Measurements from ENCODE around the gene ATXN7.

The ATXN7 gene

GRCh38 chr3:63992516-63993209, 129.0 kb downstream of the ATXN7 start:
- no peak for DNase-seq

DNA sequence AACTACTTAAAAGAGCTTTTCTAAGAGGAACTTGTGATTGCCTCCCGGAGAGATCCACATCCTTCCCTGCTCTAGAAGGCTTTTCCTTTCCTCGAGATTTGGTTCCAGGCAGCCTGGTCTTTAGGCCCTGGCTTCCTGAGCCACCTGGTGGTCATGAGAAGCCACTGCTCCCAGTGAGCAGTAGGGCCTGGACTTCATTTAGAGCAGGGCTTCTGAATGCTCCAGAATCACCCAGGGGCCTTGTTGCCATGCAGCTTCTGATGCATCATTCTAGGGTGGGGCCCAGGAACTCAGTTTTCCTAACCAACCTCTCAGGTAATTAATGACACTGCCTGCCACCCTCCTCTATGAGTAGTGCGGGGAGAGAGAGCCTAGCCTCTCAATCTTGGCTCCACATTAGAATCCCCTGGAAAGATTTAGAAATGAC, 130.0 kb downstream of the ATXN7 start:
- DNase-seq: peak; percentile 56

- DNase-seq: no peak
Measured at GRCh38 chr3:63995086-63995485, 131.4 kb downstream of the ATXN7 start.

DNA sequence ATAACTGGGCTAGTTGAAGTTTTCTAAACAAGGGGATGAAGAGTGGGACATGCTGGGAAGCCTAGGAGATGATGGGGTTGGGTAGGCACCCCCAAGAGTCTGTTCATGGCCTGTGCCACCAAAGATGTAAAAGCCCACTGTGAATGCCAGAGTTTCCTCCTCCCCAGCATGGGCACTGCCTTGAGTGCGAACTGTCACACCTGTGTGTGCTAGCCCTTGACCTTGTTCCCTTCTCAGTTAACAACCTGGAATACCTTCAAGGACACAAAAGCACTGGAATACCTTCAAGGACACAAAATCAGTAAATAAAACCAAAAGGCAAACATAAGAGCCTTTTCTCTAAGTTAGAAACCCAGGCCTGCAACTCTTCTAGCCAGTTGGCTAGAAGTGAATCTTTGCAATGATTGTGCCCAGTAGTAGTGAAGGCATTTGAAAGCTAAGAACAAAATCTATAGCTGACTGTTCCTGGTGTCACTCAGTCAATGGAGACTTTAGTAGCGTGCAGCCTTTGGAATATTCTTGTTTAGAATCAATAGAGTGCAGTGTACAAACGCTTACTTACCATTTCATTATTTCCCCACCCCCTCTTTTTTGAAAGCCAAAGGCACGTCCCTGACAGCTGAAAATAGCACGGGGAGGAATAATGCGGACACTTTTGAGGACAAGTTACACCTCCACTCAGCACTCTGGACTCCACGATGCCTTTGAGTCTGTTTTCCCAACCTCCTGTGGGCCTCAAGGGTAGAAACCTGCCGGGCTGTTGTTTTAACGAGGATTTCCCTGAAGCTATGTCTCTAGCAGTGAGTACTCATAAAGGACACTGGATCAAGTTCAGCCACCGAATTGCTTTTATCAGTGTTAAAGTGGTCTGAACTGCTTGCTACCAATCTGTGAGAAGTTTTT, 135.4 kb downstream of the ATXN7 start:
- no peak for DNase-seq

DNA sequence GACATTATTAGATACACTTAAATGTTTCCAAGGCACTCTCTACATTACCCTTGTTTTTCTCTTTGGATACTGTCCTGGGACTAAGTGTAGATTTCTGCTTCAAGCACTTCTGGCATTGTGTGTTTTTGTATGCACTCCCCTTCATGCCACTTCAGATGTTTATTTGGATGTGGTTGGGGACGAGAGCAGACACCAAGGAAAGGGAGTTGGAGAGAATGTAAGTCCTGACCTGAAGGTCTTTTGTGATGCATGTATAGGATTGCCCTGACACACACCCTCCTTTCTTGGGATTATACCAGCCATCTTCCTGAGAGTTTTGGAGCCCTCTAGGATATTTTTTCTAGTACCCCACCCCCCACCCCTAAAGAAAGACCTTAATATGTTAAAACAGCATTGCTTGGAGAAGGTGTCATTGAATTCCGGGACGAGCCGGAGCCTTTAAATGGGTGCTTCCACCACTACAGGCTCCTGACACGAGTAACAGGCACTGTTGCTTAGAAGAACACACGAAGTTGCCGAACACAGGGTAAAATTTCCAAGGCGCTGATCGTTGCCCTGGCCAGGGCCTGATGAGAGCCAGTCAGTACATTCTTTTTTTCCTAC, 136.9 kb downstream of the ATXN7 start:
- no peak for DNase-seq

DNA sequence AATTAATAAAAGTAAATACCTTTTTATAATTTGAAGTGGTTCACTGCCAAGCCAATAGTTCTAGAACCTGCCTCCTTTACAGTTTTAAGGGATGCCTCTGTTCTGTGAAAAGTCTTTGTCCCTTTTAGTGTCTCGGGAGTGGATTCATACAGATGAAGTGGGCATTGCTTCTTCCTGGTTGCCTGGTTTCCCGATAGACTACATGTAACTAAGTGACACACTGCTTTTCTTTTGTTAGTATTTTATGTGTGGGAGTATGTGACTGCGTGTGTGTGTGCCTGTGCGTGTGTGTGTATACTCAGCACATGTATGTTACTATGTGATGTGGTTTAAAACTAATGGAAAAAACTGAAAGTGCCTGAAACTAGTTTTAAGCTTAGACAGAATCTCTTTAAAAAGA, 138.6 kb downstream of the ATXN7 start:
- no peak for DNase-seq

- no peak for DNase-seq
Measured at GRCh38 chr3:64003589-64003988, 139.9 kb downstream of the ATXN7 start.

DNA sequence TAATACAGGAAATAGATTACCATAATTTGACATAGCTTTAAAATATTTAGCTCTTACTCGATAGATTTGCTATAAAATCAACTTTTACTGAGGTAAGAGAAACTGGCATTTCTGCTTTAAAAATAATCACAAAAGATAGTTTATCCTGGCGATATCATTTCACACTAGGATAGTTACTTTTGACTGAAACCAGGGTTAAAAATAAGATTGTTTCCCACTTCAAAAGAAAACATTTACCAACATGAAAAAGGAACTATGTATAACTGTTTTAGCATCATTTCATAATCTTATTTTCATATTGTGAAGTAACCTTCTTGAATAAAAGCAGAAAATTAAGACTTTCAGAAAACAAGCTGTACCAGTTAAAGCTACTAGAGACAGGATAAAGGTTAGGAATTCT, 144.3 kb downstream of the ATXN7 start:
- DNase-seq: no peak

- no peak for DNase-seq
Measured at GRCh38 chr3:64008487-64009351, 145.1 kb downstream of the ATXN7 start.

GRCh38 chr3:64009528-64009927, 145.9 kb downstream of the ATXN7 start:
- DNase-seq: no peak

- DNase-seq: no peak
Measured at GRCh38 chr3:64010199-64010598, 146.5 kb downstream of the ATXN7 start.

- no peak for DNase-seq
Measured at GRCh38 chr3:64011685-64012084, 148.0 kb downstream of the ATXN7 start.

DNA sequence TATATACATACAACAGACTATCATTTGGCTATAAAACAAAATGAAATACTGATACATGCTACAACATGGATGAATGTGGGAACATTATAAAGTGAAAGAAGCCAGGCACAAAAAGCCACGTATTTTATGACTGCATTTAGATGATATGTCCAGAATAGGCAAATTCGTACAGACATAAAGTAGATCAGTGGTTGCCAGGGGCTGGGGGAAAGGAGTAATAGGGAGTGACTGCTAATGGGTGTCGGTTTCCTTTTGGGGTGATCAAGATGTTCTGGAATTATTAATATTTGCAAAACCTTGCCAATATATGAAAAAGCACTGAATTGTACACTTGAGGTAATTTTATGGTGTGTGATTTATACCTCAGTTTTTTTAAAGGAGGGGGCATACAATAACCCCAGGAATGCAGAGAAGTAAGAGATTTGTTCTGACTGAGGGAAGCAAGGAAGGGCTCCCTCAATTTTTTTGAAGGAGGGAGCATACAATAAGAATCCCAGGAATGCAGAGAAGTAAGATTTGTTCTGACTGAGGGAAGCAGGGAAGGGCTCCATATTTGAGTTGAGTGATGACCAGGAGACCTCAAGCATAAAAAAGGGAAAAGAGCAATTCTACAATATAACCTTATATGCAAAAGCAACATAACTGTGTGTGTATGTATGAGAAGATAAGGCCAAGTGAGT, 153.4 kb downstream of the ATXN7 start:
- no peak for DNase-seq

GRCh38 chr3:64019271-64019670, 155.6 kb downstream of the ATXN7 start:
- DNase-seq: no peak

- no peak for DNase-seq
Measured at GRCh38 chr3:64019879-64020278, 156.2 kb downstream of the ATXN7 start.

DNA sequence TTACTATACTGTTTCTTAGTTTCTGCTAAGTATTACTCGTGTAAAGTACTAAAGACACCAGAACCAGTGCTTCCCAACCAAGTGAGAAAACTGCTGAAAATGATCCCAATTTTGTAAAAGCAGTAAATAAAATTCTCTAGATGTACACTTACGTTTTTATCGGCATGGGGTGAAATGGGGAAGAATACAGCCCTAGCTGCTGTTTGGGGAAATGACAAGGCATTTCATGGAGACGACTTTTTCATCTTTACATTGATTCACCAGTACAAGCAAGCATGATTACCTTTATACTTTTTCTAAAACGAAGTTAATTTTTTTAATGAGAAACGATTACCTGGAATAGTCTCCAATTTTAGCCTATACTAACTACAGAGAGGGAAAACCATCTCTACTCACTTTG, 158.3 kb downstream of the ATXN7 start:
- no peak for DNase-seq

GRCh38 chr3:64022451-64023186, 159.0 kb downstream of the ATXN7 start:
- DNase-seq: peak; percentile 24

DNA sequence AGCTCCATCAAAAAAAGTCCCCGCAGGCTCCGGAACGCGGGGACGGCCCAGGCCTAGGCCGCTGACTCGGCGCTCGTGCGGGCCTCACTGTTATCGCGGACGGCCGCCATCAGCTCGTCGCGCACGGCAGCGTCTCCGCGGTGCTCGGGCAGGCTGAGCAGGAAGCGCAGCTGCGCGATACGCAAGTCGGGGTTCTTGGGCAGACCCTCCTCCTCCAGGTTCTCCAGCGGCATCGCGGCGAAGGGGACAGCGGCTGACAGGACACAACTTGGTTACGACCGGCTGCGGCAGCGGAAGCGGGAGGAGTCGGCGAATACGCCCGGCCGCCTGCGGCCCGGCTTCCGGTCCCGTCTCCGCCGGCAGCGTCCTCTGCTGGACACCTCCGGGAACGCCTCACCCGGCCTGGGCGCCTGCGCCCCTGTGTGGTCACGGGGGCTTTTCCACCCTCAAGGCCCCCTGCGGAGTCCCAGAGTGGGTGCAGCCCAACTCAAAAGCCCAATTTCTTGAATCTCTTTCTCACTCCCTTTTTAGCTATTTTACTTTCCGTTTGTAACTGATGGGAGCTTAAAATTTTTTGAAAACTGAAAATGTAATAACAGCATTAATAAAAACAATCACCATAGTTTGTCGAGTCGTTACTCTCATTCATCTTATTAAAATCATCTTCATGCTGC, 159.7 kb downstream of the ATXN7 start, which contains the start of gene PSMD6:
Gene PSMD6 (minus strand): TSS at position 308 of the 674 bp plus-strand sequence. CDS start 75 bp downstream, at position 233.
- DNase-seq: peak; percentile 90

GRCh38 chr3:64023861-64024223, 160.2 kb downstream of the ATXN7 start:
- peak; percentile 14 for DNase-seq

- DNase-seq: peak; percentile 24
Measured at GRCh38 chr3:64026346-64026745, 162.7 kb downstream of the ATXN7 start.

DNA sequence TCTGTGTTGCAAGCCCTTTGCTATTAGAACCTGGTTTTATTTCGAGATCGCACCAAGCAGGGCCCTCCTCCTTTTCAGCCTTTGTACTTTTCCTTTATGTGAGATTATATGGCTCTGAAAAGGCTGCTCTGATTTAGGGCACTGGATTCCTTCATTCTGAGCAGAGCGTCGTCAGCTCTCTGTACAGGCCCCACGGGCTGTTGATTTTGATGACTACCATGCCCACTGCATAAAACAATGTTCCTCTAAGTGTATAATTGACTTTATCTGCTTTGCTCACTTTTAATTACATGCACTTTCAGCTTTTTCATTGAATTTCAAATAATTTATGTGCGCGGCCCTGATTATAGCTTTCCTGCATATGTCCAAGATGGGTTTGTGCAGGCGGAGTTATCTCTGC, 164.0 kb downstream of the ATXN7 start:
- no peak for DNase-seq
